ENCODE measurements around the gene SIAH2.
A peak's percentile ranks its signal among the peaks of the same experiment; 100 is the strongest.

SIAH2 gene

GRCh38 chr3:150733936-150734794, 28.8 kb downstream of the SIAH2 start:
- DNase-seq, result no peak

GRCh38 chr3:150733373-150733935, 29.5 kb downstream of the SIAH2 start:
- no peak for DNase-seq

- no peak for DNase-seq
Measured at GRCh38 chr3:150729682-150730360, 33.1 kb downstream of the SIAH2 start.

GRCh38 chr3:150727653-150728502, 35.1 kb downstream of the SIAH2 start:
- DNase-seq, result no peak

- no peak for DNase-seq
Measured at GRCh38 chr3:150725548-150725947, 37.4 kb downstream of the SIAH2 start.

- no peak for DNase-seq
Measured at GRCh38 chr3:150723946-150724345, 39.0 kb downstream of the SIAH2 start.

GRCh38 chr3:150722267-150722666, 40.7 kb downstream of the SIAH2 start:
- DNase-seq, result no peak

- peak; percentile 56 for DNase-seq
Measured at GRCh38 chr3:150721285-150722130, 41.5 kb downstream of the SIAH2 start.

GRCh38 chr3:150720444-150720843, 42.5 kb downstream of the SIAH2 start:
- no peak for DNase-seq

- DNase-seq, result no peak
Measured at GRCh38 chr3:150710097-150710496, 52.9 kb downstream of the SIAH2 start.

- peak; percentile 89 for DNase-seq
Measured at GRCh38 chr3:150703756-150704344, 59.1 kb downstream of the SIAH2 start, which contains the start of gene ERICH6. Gene ERICH6 (minus strand): TSS chr3:150703920. CDS start chr3:150703898, 22 bp downstream.

- peak; percentile 74 for DNase-seq
Measured at GRCh38 chr3:150703299-150703755, 59.6 kb downstream of the SIAH2 start.

GRCh38 chr3:150699068-150699639, 63.8 kb downstream of the SIAH2 start:
- DNase-seq, result no peak

GRCh38 chr3:150697646-150698045, 65.3 kb downstream of the SIAH2 start:
- DNase-seq, result no peak

- DNase-seq, result no peak
Measured at GRCh38 chr3:150691414-150692040, 71.4 kb downstream of the SIAH2 start.

Data from right kidney (tissue), 1 donor.